Suprapubic skin (tissue), 4 donors: ENCODE data around the gene CSGALNACT2. TPM values are rescaled to one million over a fixed set of nuclear protein-coding genes. Genes with fewer than 3 reads are reported as not detected.
"Not testable (repeated sequence)": the region's sequence is repeated elsewhere in the genome, so short reads cannot be mapped to it uniquely, and the experiment has no call there.

Experiments
- DNase-seq, 2 donors: peaks; one replicate each; pipeline ENCODE4 v3.0.0-alpha.2; 2019; ENCODE audit warnings: low spot score in 2 of 2
- H3K27ac ChIP-seq: fragments of 200-600 bp; sonication (generic); one replicate; pipeline ENCODE4 v1.5.1; 2019
- H3K27me3 ChIP-seq: fragments of 200-600 bp; sonication (generic); one replicate; pipeline ENCODE4 v1.5.1; 2019
- H3K36me3 ChIP-seq: fragments of 200-600 bp; sonication (generic); one replicate; pipeline ENCODE4 v1.5.1; 2019
- H3K4me1 ChIP-seq: fragments of 200-600 bp; sonication (generic); one replicate; pipeline ENCODE4 v1.5.1; 2019
- H3K4me3 ChIP-seq: fragments of 200-600 bp; sonication (generic); one replicate; pipeline ENCODE4 v1.5.1; 2019; ENCODE audit warnings: mild to moderate bottlenecking
- H3K9me3 ChIP-seq: fragments of 200-600 bp; sonication (generic); one replicate; pipeline ENCODE4 v1.5.1; 2019
- CTCF ChIP-seq, 2 donors: fragments of 200-600 bp in 1 of 2; fragments of 450-650 bp in 1 of 2; sonication (generic) in 1 of 2; IDR thresholded peaks; one replicate each; pipeline ENCODE4 v1.5.1; 2016 to 2019; ENCODE audit warnings: antibody characterized with exemption in 2 of 2, mild to moderate bottlenecking in 1 of 2, moderate library complexity in 1 of 2
- EP300 ChIP-seq: sonication (generic); formaldehyde crosslinking; IDR thresholded peaks from one replicate; pipeline ENCODE4 v1.6.1; 2017; ENCODE audit warnings: antibody characterized with exemption
- POLR2A ChIP-seq, 2 donors: fragments of 450-650 bp; IDR thresholded peaks; one replicate each; pipeline ENCODE4 v1.6.1; 2017; ENCODE audit warnings: antibody characterized with exemption in 2 of 2, mild to moderate bottlenecking in 2 of 2, moderate library complexity in 2 of 2
- POLR2AphosphoS5 ChIP-seq, 3 donors: sonication (generic); formaldehyde crosslinking; IDR thresholded peaks; one replicate each; pipeline ENCODE4 v1.6.1; 2017; ENCODE audit warnings: antibody characterized with exemption in 3 of 3
- WGBS: methylation state at CpG from one replicate; pipeline ENCODE4 v1.1.5; 2018; 5-methylcytosine and 5-hydroxymethylcytosine counted together
- total RNA-seq, 4 donors: library from RNA; depleted of rRNA; stranded (reverse); fragments of >200 nt; gene quantifications; one replicate each; pipeline ENCODE4 v1.1.0, GENCODE V29; 2016

The CSGALNACT2 gene
- total RNA-seq, 4 donors from 2014 or later: 10.1 to 15.5 (median 13.9) TPM

GRCh38 chr10:43174969-43175368 is 36.7 kb downstream of the CSGALNACT2 start:
- H3K4me1 ChIP-seq: no peaks in the 10 kb centered on the region
- 90% methylated on average over 6 of the region's 6 CpGs for WGBS

GRCh38 chr10:43176271-43176670 is 38.0 kb downstream of the CSGALNACT2 start:
- no peaks in the 10 kb centered on the region for H3K4me1 ChIP-seq
- H3K27me3 ChIP-seq: no peaks in the 10 kb centered on the region
- H3K36me3 ChIP-seq: peaks cover 83% of the 10 kb centered on the region
- DNase-seq: no peak
- no peaks in the 10 kb centered on the region for H3K9me3 ChIP-seq
- no peak overlapping the region for H3K4me3 ChIP-seq
- no peak for TF ChIP-seq EP300
- no peak for TF ChIP-seq POLR2AphosphoS5 (IDR thresholded peaks at IDR 0.05)
- TF ChIP-seq CTCF (IDR thresholded peaks at IDR 0.05): no peak
- no peak for TF ChIP-seq POLR2A (IDR thresholded peaks at IDR 0.05)
- WGBS: 89% methylated on average over 3 of the region's 3 CpGs
- H3K27ac ChIP-seq: no peak overlapping the region

More at GRCh38 chr10:43174969-43175368, 36.7 kb downstream of the CSGALNACT2 start:
- H3K4me3 ChIP-seq: no peak overlapping the region
- TF ChIP-seq POLR2A (IDR thresholded peaks at IDR 0.05) (no peak), EP300 (no peak), CTCF (IDR thresholded peaks at IDR 0.05) (no peak), POLR2AphosphoS5 (IDR thresholded peaks at IDR 0.05) (no peak)
- peaks cover 70% of the 10 kb centered on the region for H3K36me3 ChIP-seq
- H3K27me3 ChIP-seq: no peaks in the 10 kb centered on the region
- no peaks in the 10 kb centered on the region for H3K9me3 ChIP-seq
- DNase-seq: no peak
- H3K27ac ChIP-seq: no peak overlapping the region

- Histone ChIP-seq H3K4me1 (no peaks in the 10 kb centered on the region), H3K4me3 (no peak overlapping the region), H3K36me3 (peaks cover 86% of the 10 kb centered on the region), H3K27ac (no peak overlapping the region), H3K27me3 (no peaks in the 10 kb centered on the region), H3K9me3 (no peaks in the 10 kb centered on the region)
- 65% methylated on average over 1 of the region's 1 CpG for WGBS
- TF ChIP-seq EP300 (no peak), POLR2A (IDR thresholded peaks at IDR 0.05) (no peak), POLR2AphosphoS5 (IDR thresholded peaks at IDR 0.05) (no peak), CTCF (IDR thresholded peaks at IDR 0.05) (no peak)
- DNase-seq: no peak
Measured at GRCh38 chr10:43177595-43177994, 39.4 kb downstream of the CSGALNACT2 start.

- 100% methylated on average over 1 of the region's 1 CpG for WGBS
Measured at GRCh38 chr10:43181146-43181545, 42.9 kb downstream of the CSGALNACT2 start.

GRCh38 chr10:43183764-43184163 is 45.5 kb downstream of the CSGALNACT2 start:
- WGBS: 85% methylated on average over 3 of the region's 3 CpGs
- not testable (repeated sequence) for H3K4me1 ChIP-seq, H3K4me3 ChIP-seq, H3K9me3 ChIP-seq, DNase-seq, H3K27ac ChIP-seq, H3K27me3 ChIP-seq
- peaks cover 62% of the 10 kb centered on the region for H3K36me3 ChIP-seq

More at GRCh38 chr10:43181146-43181545, 42.9 kb downstream of the CSGALNACT2 start:
- Histone ChIP-seq H3K27ac (no peak overlapping the region), H3K27me3 (no peaks in the 10 kb centered on the region), H3K9me3 (no peaks in the 10 kb centered on the region), H3K4me1 (no peaks in the 10 kb centered on the region), H3K4me3 (no peak overlapping the region), H3K36me3 (peaks cover 75% of the 10 kb centered on the region)
- TF ChIP-seq POLR2AphosphoS5 (IDR thresholded peaks at IDR 0.05): no peak
- TF ChIP-seq POLR2A (IDR thresholded peaks at IDR 0.05): no peak
- no peak for TF ChIP-seq CTCF (IDR thresholded peaks at IDR 0.05)
- TF ChIP-seq EP300: no peak
- no peak for DNase-seq

GRCh38 chr10:43186150-43186549 is 47.9 kb downstream of the CSGALNACT2 start:
- WGBS: 76% methylated on average over 4 of the region's 4 CpGs
- H3K36me3 ChIP-seq: peaks cover 38% of the 10 kb centered on the region

More at GRCh38 chr10:43186150-43186549, 47.9 kb downstream of the CSGALNACT2 start:
- no peaks in the 10 kb centered on the region for H3K9me3 ChIP-seq
- DNase-seq: no peak
- TF ChIP-seq EP300: no peak
- TF ChIP-seq POLR2AphosphoS5 (IDR thresholded peaks at IDR 0.05): no peak
- TF ChIP-seq CTCF (IDR thresholded peaks at IDR 0.05): no peak
- no peak for TF ChIP-seq POLR2A (IDR thresholded peaks at IDR 0.05)
- H3K27me3 ChIP-seq: no peaks in the 10 kb centered on the region
- no peak overlapping the region for H3K27ac ChIP-seq
- no peaks in the 10 kb centered on the region for H3K4me1 ChIP-seq
- no peak overlapping the region for H3K4me3 ChIP-seq
